MM.1S (cell line): ENCODE data around the gene NDOR1.

Experiments
- DNase-seq: peaks from one replicate; pipeline ENCODE4 v3.0.0-alpha.2; 2015
- H2AFZ ChIP-seq: fragments of 300-600 bp; sonication (generic); 2 replicates; pipeline ENCODE4 v1.6.0; 2016; ENCODE audit warnings: antibody characterized with exemption, low read length
- H3F3A ChIP-seq: fragments of 300-600 bp; sonication (generic); 2 replicates; pipeline ENCODE4 v1.6.1; 2016; ENCODE audit warnings: mild to moderate bottlenecking, antibody characterized with exemption, low read length, moderate library complexity, mixed read lengths; ENCODE audit not compliant: insufficient read depth
- H3K27ac ChIP-seq: fragments of 300-600 bp; sonication (generic); 2 replicates; pipeline ENCODE4 v1.5.1; 2016; ENCODE audit warnings: mild to moderate bottlenecking, low read length
- H3K27me3 ChIP-seq: fragments of 300-600 bp; sonication (generic); replicated peaks from 2 replicates; pipeline ENCODE4 v1.6.0; 2016; ENCODE audit warnings: low read length; ENCODE audit not compliant: insufficient read depth
- H3K36me3 ChIP-seq: fragments of 300-600 bp; sonication (generic); replicated peaks from 2 replicates; pipeline ENCODE4 v1.6.1; 2016; ENCODE audit warnings: mild to moderate bottlenecking, low read length, mixed read lengths; ENCODE audit not compliant: insufficient read depth
- H3K4me1 ChIP-seq: fragments of 300-600 bp; sonication (generic); 2 replicates; pipeline ENCODE4 v1.6.1; 2016; ENCODE audit warnings: low read length, mixed read lengths
- H3K4me2 ChIP-seq: fragments of 300-600 bp; sonication (generic); 2 replicates; pipeline ENCODE4 v1.6.0; 2016; ENCODE audit warnings: low read depth, low read length
- H3K4me3 ChIP-seq: fragments of 300-600 bp; sonication (generic); 2 replicates; pipeline ENCODE4 v1.5.1; 2016; ENCODE audit warnings: low read length, mixed read lengths
- H3K79me2 ChIP-seq: fragments of 300-600 bp; sonication (generic); 2 replicates; pipeline ENCODE4 v1.6.1; 2016; ENCODE audit warnings: mixed run types, low read length, mixed read lengths
- H3K9ac ChIP-seq: fragments of 300-600 bp; sonication (generic); 2 replicates; pipeline ENCODE4 v1.6.1; 2016; ENCODE audit warnings: low read length, mixed read lengths
- H3K9me2 ChIP-seq: fragments of 300-600 bp; sonication (generic); replicated peaks from 2 replicates; pipeline ENCODE4 v1.6.1; 2016; ENCODE audit warnings: mild to moderate bottlenecking, low read length, mixed read lengths; ENCODE audit not compliant: insufficient read depth
- H3K9me3 ChIP-seq: fragments of 300-600 bp; sonication (generic); replicated peaks from 2 replicates; pipeline ENCODE4 v1.6.1; 2016; ENCODE audit warnings: mild to moderate bottlenecking, low read length, mixed read lengths; ENCODE audit not compliant: insufficient read depth
- H4K20me1 ChIP-seq: fragments of 300-600 bp; sonication (generic); 2 replicates; pipeline ENCODE4 v1.6.1; 2016; ENCODE audit warnings: mild to moderate bottlenecking, low read length, moderate library complexity, mixed read lengths; ENCODE audit not compliant: insufficient read depth
- CTCF ChIP-seq: fragments of 300-600 bp; sonication (generic); IDR thresholded peaks from 2 replicates; pipeline ENCODE4 v1.5.1; 2016; ENCODE audit warnings: antibody characterized with exemption, low read length, mixed read lengths
- EZH2 ChIP-seq: fragments of 300-600 bp; sonication (generic); optimal IDR thresholded peaks from 2 replicates; pipeline ENCODE3; 2017; ENCODE audit warnings: low read depth, mild to moderate bottlenecking, antibody characterized with exemption, low read length, mixed read lengths
- EZH2phosphoT487 ChIP-seq: fragments of 300-600 bp; sonication (generic); IDR thresholded peaks from 2 replicates; pipeline ENCODE4 v1.6.1; 2018; ENCODE audit warnings: antibody characterized with exemption, low read length

NDOR1 gene

GRCh38 chr9:137202966-137203365, 2.5 kb upstream of the NDOR1 start:
- H3K79me2 ChIP-seq, result peaks cover 54% of the 10 kb centered on the region
- no peaks in the 10 kb centered on the region for H3K9me2 ChIP-seq
- H4K20me1 ChIP-seq, result no peaks in the 10 kb centered on the region
- H3K27me3 ChIP-seq, result no peaks in the 10 kb centered on the region
- H3K4me1 ChIP-seq, result peaks cover 24% of the 10 kb centered on the region
- H3K4me2 ChIP-seq, result no peak overlapping the region
- TF ChIP-seq EZH2, result no peak
- no peak for TF ChIP-seq EZH2phosphoT487
- no peak for TF ChIP-seq CTCF
- no peak overlapping the region for H3K27ac ChIP-seq
- H3K9me3 ChIP-seq, result no peaks in the 10 kb centered on the region
- H2AFZ ChIP-seq, result no peak overlapping the region
- H3K4me3 ChIP-seq, result no peak overlapping the region
- no peak for DNase-seq
- H3K9ac ChIP-seq, result no peak overlapping the region
- peaks cover 14% of the 10 kb centered on the region; the same call in 1 of the 2 replicates for H3F3A ChIP-seq
- H3K36me3 ChIP-seq, result no peaks in the 10 kb centered on the region

DNA sequence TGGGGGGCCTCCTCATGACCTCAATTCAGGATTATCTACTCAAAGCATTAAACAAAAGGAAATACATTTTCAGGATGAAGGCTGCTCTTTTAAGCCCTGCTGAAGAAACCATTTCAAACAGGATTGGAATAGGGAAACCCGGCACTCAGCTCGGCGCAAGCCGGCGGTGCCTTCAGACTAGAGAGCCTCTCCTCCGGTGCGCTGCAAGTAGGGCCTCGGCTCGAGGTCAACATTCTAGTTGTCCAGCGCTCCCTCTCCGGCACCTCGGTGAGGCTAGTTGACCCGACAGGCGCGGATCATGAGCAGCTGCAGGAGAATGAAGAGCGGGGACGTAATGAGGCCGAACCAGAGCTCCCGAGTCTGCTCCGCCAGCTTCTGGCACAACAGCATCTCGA, 772 bp upstream of the NDOR1 start:
- no peak for DNase-seq
- H4K20me1 ChIP-seq, result no peaks in the 10 kb centered on the region
- no peaks in the 10 kb centered on the region for H3K27me3 ChIP-seq
- 0 out of 2 replicates have a peak overlapping the region, but pooled peaks have one; percentile 49 for H2AFZ ChIP-seq
- H3K27ac ChIP-seq, result peak overlapping the region; percentile 24; the same call in 1 of the 2 replicates
- peak overlapping the region; percentile 93 for H3K4me2 ChIP-seq
- peak overlapping the region; percentile 95 for H3K9ac ChIP-seq
- peaks cover 24% of the 10 kb centered on the region for H3K4me1 ChIP-seq
- H3K4me3 ChIP-seq, result peak overlapping the region; percentile 90
- H3F3A ChIP-seq, result peaks cover 14% of the 10 kb centered on the region; the same call in 1 of the 2 replicates
- TF ChIP-seq EZH2phosphoT487 (no peak), CTCF (no peak), EZH2 (no peak)
- H3K9me3 ChIP-seq, result no peaks in the 10 kb centered on the region
- peaks cover 48% of the 10 kb centered on the region for H3K79me2 ChIP-seq
- H3K36me3 ChIP-seq, result no peaks in the 10 kb centered on the region
- H3K9me2 ChIP-seq, result no peaks in the 10 kb centered on the region

DNA sequence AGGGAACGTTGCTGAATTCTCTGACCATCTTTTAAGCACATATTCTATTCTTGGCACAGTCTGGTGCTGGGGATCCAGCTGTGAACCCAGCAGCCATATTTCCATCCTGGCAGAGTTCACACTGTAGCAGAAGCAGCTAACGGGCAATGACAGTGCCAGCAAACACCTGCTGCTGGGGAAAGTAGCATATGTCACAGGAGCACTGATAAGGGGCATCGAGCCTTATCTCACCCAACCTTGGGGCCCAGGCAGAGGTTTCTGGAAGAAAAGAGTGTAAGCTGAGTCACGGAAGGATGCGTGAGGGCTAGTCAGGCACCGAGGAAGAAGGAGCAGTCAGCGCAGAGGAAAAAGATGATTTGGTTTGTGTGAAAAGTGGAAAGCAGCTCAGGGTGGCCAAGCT, 1.1 kb downstream of the NDOR1 start:
- H3K4me3 ChIP-seq, result peak overlapping the region; percentile 90
- TF ChIP-seq CTCF (no peak), EZH2 (no peak), EZH2phosphoT487 (no peak)
- no peak for DNase-seq
- H4K20me1 ChIP-seq, result no peaks in the 10 kb centered on the region
- H3K27ac ChIP-seq, result no peak overlapping the region
- H3K4me2 ChIP-seq, result peak overlapping the region; percentile 98
- peaks cover 48% of the 10 kb centered on the region for H3K79me2 ChIP-seq
- no peaks in the 10 kb centered on the region for H3K36me3 ChIP-seq
- no peaks in the 10 kb centered on the region for H3K9me2 ChIP-seq
- H3K9me3 ChIP-seq, result no peaks in the 10 kb centered on the region
- no peaks in the 10 kb centered on the region for H3K27me3 ChIP-seq
- peaks cover 7% of the 10 kb centered on the region; the same call in 1 of the 2 replicates for H3F3A ChIP-seq
- peak overlapping the region; percentile 95 for H3K9ac ChIP-seq
- H3K4me1 ChIP-seq, result peaks cover 20% of the 10 kb centered on the region
- H2AFZ ChIP-seq, result no peak overlapping the region
